IMR-90 (cell line): Measurements from ENCODE around the gene AKT3. TPM values are rescaled to one million over a fixed set of nuclear protein-coding genes. Genes with fewer than 3 reads are reported as not detected.

Source experiments
- ATAC-seq: fragments of 200-7000 bp; cut with Tn5 transposase; 2 replicates; pipeline ENCODE4 v1.9.1; 2020; ENCODE audit warnings: low read depth, mild to moderate bottlenecking, moderate library complexity
- BruUV-seq: library from RNA; stranded (reverse); fragments of 400-500 nt; replicated peaks from 2 replicates; lab custom pipeline; 2021; lab: Mats Ljungman, UMichigan
- CTCF ChIA-PET: fragments of 300-600 bp; formaldehyde crosslinking; extraction: SDS; loops from one replicate; lab custom pipeline; 2021; ENCODE audit warnings: antibody characterized with exemption; lab: Yijun Ruan, JAX
- POLR2A ChIA-PET: fragments of 300-600 bp; sonication (Branson Sonifier 250); formaldehyde crosslinking; loops from one replicate; lab custom pipeline; 2022; ENCODE audit warnings: antibody characterized with exemption; ENCODE audit not compliant: unreplicated experiment; lab: Charles Lee
- DNase-seq: peaks from one replicate; pipeline ENCODE4 v3.0.0; 2013
- H2AFZ ChIP-seq: replicated peaks from 2 replicates; pipeline ENCODE3; 2013; ENCODE audit warnings: low read length, mild to moderate bottlenecking; ENCODE audit not compliant: poor library complexity
- H2AK5ac ChIP-seq: 2 replicates; pipeline ENCODE4 v1.6.1; 2013; ENCODE audit warnings: low read depth, low read length, inconsistent platforms
- H2AK9ac ChIP-seq: replicated peaks from 2 replicates; pipeline ENCODE3; 2013; ENCODE audit warnings: mild to moderate bottlenecking, low read depth, low read length, moderate library complexity; ENCODE audit not compliant: poor library complexity
- H2BK120ac ChIP-seq: 2 replicates; pipeline ENCODE4 v1.6.1; 2013; ENCODE audit warnings: low read depth, low read length, inconsistent platforms
- H2BK15ac ChIP-seq: 3 replicates; pipeline ENCODE4 v1.6.1; 2013; ENCODE audit warnings: low read depth, low read length, inconsistent platforms
- H2BK20ac ChIP-seq: 2 replicates; pipeline ENCODE4 v1.6.1; 2013; ENCODE audit warnings: low read depth, mild to moderate bottlenecking, inconsistent platforms, low read length, moderate library complexity
- H2BK5ac ChIP-seq: 2 replicates; pipeline ENCODE4 v1.6.1; 2013; ENCODE audit warnings: mild to moderate bottlenecking, low read depth, low read length, inconsistent platforms; ENCODE audit not compliant: poor library complexity, severe bottlenecking
- H3K14ac ChIP-seq: replicated peaks from 2 replicates; pipeline ENCODE4 v1.6.1; 2013; ENCODE audit warnings: low read depth, low read length, inconsistent platforms
- H3K18ac ChIP-seq: 2 replicates; pipeline ENCODE4 v1.6.1; 2013; ENCODE audit warnings: low read depth, low read length, control low read depth
- H3K23ac ChIP-seq: 2 replicates; pipeline ENCODE4 v1.6.1; 2013; ENCODE audit warnings: low read depth, low read length, inconsistent platforms
- H3K27ac ChIP-seq: 2 replicates; pipeline ENCODE4 v1.5.1; 2013; ENCODE audit warnings: mild to moderate bottlenecking, control low read depth, low read length; ENCODE audit not compliant: insufficient read depth
- H3K27me3 ChIP-seq: 2 replicates; pipeline ENCODE4 v1.6.1; 2013; ENCODE audit warnings: low read length; ENCODE audit not compliant: control insufficient read depth, insufficient read depth
- H3K36me3 ChIP-seq: 2 replicates; pipeline ENCODE4 v1.6.1; 2013; ENCODE audit warnings: low read length, mixed read lengths; ENCODE audit not compliant: control insufficient read depth, insufficient read depth
- H3K4ac ChIP-seq: 2 replicates; pipeline ENCODE4 v1.6.1; 2013; ENCODE audit warnings: low read depth, low read length, inconsistent platforms
- H3K4me1 ChIP-seq: 2 replicates; pipeline ENCODE4 v1.6.1; 2013; ENCODE audit warnings: low read length, mixed read lengths; ENCODE audit not compliant: control insufficient read depth, insufficient read depth
- H3K4me2 ChIP-seq: 2 replicates; pipeline ENCODE4 v1.6.1; 2013; ENCODE audit warnings: low read depth, mild to moderate bottlenecking, control low read depth, low read length, moderate library complexity
- H3K4me3 ChIP-seq: 2 replicates; pipeline ENCODE4 v1.5.1; 2013; ENCODE audit warnings: low read depth, mild to moderate bottlenecking, control low read depth, low read length, moderate library complexity; ENCODE audit not compliant: insufficient read depth
- H3K56ac ChIP-seq: 2 replicates; pipeline ENCODE4 v1.6.1; 2013; ENCODE audit warnings: low read length, inconsistent platforms; ENCODE audit not compliant: insufficient read depth; ENCODE audit errors: extremely low read depth
- H3K79me1 ChIP-seq, 2 experiments: 2 replicates each; pipeline ENCODE4 v1.6.1; 2013; ENCODE audit warnings: low read length in 2 of 2, inconsistent platforms in 1 of 2, low read depth in 1 of 2
- H3K9ac ChIP-seq: 2 replicates; pipeline ENCODE4 v1.6.1; 2013; ENCODE audit warnings: low read depth, low read length, control low read depth
- H3K9me1 ChIP-seq: 2 replicates; pipeline ENCODE4 v1.6.1; 2013; ENCODE audit warnings: low read length, inconsistent platforms; ENCODE audit not compliant: insufficient read depth
- H3K9me3 ChIP-seq: 2 replicates; pipeline ENCODE4 v1.6.1; 2013; ENCODE audit warnings: low read length; ENCODE audit not compliant: control insufficient read depth, insufficient read depth
- H4K20me1 ChIP-seq: 2 replicates; pipeline ENCODE4 v1.6.1; 2013; ENCODE audit warnings: low read length, inconsistent platforms; ENCODE audit not compliant: insufficient read depth
- H4K5ac ChIP-seq: 2 replicates; pipeline ENCODE4 v1.6.1; 2013; ENCODE audit warnings: mild to moderate bottlenecking, low read depth, low read length, control low read depth
- H4K8ac ChIP-seq, 2 experiments: 2 replicates each; pipeline ENCODE4 v1.6.1; 2013; ENCODE audit warnings: low read depth in 2 of 2, low read length in 2 of 2, control low read depth in 1 of 2, inconsistent platforms in 1 of 2
- H4K91ac ChIP-seq: 2 replicates; pipeline ENCODE4 v1.6.1; 2013; ENCODE audit warnings: low read depth, low read length, inconsistent platforms; ENCODE audit not compliant: insufficient read depth
- BHLHE40 ChIP-seq: fragments of 150-350 bp; IDR thresholded peaks from 2 replicates; pipeline ENCODE4 v1.6.1; 2016; ENCODE audit warnings: mild to moderate bottlenecking, low read depth, low read length
- CEBPB ChIP-seq: IDR thresholded peaks from 2 replicates; pipeline ENCODE4 v1.6.1; 2012; ENCODE audit warnings: low read depth, low read length, improper control_type of control experiment
- CHD1 ChIP-seq: IDR thresholded peaks from 2 replicates; pipeline ENCODE4 v1.6.1; 2012; ENCODE audit warnings: low read depth, low read length, improper control_type of control experiment
- FOS ChIP-seq: fragments of 150-350 bp; IDR thresholded peaks from 2 replicates; pipeline ENCODE4 v1.6.1; 2016; ENCODE audit warnings: low read depth, low read length
- MAFK ChIP-seq: IDR thresholded peaks from 2 replicates; pipeline ENCODE4 v1.6.1; 2012; ENCODE audit warnings: low read depth, low read length, improper control_type of control experiment
- MAZ ChIP-seq: IDR thresholded peaks from 2 replicates; pipeline ENCODE4 v1.6.1; 2012; ENCODE audit warnings: low read depth, mild to moderate bottlenecking, low read length, improper control_type of control experiment, moderate library complexity, borderline replicate concordance
- MXI1 ChIP-seq: IDR thresholded peaks from 2 replicates; pipeline ENCODE4 v1.6.1; 2012; ENCODE audit warnings: low read depth, mild to moderate bottlenecking, low read length, moderate library complexity, borderline replicate concordance
- NFE2L2 ChIP-seq: fragments of 150-350 bp; IDR thresholded peaks from 2 replicates; pipeline ENCODE4 v1.6.1; 2016; ENCODE audit warnings: low read depth, mild to moderate bottlenecking, low read length
- POLR2A ChIP-seq: IDR thresholded peaks from 2 replicates; pipeline ENCODE4 v1.6.1; 2012; ENCODE audit warnings: mild to moderate bottlenecking, low read depth, low read length
- RAD21 ChIP-seq: IDR thresholded peaks from 2 replicates; pipeline ENCODE4 v1.6.1; 2012; ENCODE audit warnings: low read length, improper control_type of control experiment
- RCOR1 ChIP-seq: IDR thresholded peaks from 2 replicates; pipeline ENCODE4 v1.6.1; 2012; ENCODE audit warnings: mild to moderate bottlenecking, low read length, improper control_type of control experiment; ENCODE audit not compliant: insufficient replicate concordance
- SMC3 ChIP-seq: fragments of 150-350 bp; IDR thresholded peaks from 2 replicates; pipeline ENCODE4 v1.6.1; 2016; ENCODE audit warnings: low read depth, mild to moderate bottlenecking, antibody characterized with exemption, low read length, moderate library complexity
- WGBS, 2 experiments: methylation state at CpG; one replicate each; pipeline versions ENCODE4 v1.1.5 to v1.1.7; 2013; ENCODE audit warnings: missing lambda C conversion rate in 2 of 2; ENCODE audit not compliant: insufficient read length in 1 of 2; ENCODE audit errors: extremely low coverage in 2 of 2; 5-methylcytosine and 5-hydroxymethylcytosine counted together
- dilution Hi-C: fragments of 300-500 bp; cut with HindIII; formaldehyde crosslinking; loops from one replicate; pipeline ENCODE4 v1.14.3; 2018; ENCODE audit warnings: low sequenced_read_pairs; ENCODE audit not compliant: unreplicated experiment
- in situ Hi-C: fragments of 300-500 bp; cut with MboI; formaldehyde crosslinking; loops from 3 replicates; pipeline ENCODE4 v1.14.3; 2019; ENCODE audit warnings: low sequenced_read_pairs, inconsistent platforms, mixed read lengths
- intact Hi-C: fragments of 100-400 bp; cut with micrococcal nuclease; formaldehyde crosslinking; loops from 2 replicates; pipeline ENCODE4 v1.10.0; 2022
- polyA plus RNA-seq, 3 experiments: library from polyadenylated mRNA; depleted of rRNA; stranded (reverse); fragments of >200 nt; gene quantifications; 2 replicates each; pipeline ENCODE4 v1.2.3, GENCODE V29; 2012; ENCODE audit warnings: low replicate concordance in 1 of 3
- total RNA-seq: library from RNA; depleted of rRNA; stranded (reverse); fragments of >200 nt; gene quantifications from 2 replicates; pipeline ENCODE4 v1.2.3, GENCODE V29; 2012
- TF ChIP-seq, protein P1 (sequence below): fragments of 150-350 bp; IDR thresholded peaks from 2 replicates; pipeline ENCODE4 v1.6.1; 2016; ENCODE audit warnings: low read depth, mild to moderate bottlenecking, low read length, moderate library complexity, borderline replicate concordance
- TF ChIP-seq, protein P2 (sequence below): conservative IDR thresholded peaks from 2 replicates; pipeline ENCODE4 v1.5.1; 2012; ENCODE audit warnings: mild to moderate bottlenecking, low read depth, low read length, improper control_type of control experiment

The AKT3 gene
- total and polyA plus RNA-seq, 2 of the 4 experiments (the other 2 are of a cell fraction), result 15.2 to 19.4 TPM

DNA sequence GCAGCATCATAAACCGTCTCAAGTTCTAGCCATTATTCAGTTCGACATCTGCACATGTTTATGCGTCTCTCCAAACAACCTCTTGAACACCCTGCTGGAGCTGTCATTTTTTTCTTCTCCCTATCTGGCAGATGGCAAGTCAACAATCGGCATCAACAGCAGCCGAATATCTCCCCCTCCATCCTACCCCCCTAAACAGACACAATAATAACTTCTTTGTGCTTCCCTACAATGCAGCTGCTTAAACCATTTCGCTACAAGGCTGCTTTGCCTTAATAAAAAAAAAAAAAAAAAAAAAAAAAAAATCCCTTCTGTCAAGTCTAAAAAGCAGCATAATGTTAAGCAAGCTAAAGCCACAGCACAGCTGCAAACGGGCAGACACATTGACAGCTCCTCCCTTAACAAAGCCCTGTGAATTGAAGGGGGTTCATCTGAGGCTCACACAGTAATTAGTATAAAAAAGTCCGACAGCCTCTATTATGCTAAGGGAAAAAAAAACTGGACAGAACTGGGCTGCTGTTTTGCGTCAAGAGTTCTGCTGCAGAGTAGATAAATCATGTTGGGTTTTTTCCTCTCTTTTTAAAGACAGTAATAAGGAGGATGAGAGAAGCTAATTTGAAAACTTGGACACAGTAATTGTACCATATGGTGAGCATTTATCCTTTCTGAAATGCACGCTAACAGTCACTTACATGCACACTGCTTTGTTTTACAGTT is 136.4 kb downstream of the AKT3 start:
- BruUV-seq, result no TSS peak
- peak overlapping the region; percentile 16 for H2BK120ac ChIP-seq
- peaks cover 13% of the 10 kb centered on the region for H3K4me1 ChIP-seq
- DNase-seq (peak; percentile 44), ATAC-seq (peak; percentile 52)
- ChIA-PET POLR2A (no interaction called here), CTCF (interaction anchor here (0.6 to 1.5 kb wide), 7 partner anchors 16 to 559 kb away, joined by 3 to 7 read pairs (median 4); no protein-coding TSS in a partner anchor)
- H3K4me3 ChIP-seq, result no peak overlapping the region
- no peaks in the 10 kb centered on the region for H3K36me3 ChIP-seq
- H4K20me1 ChIP-seq, result no peaks in the 10 kb centered on the region
- H4K5ac ChIP-seq, result no peak overlapping the region
- no peak overlapping the region for H2BK15ac ChIP-seq
- H3K9ac ChIP-seq, result peak overlapping the region; percentile 32; the same call in 1 of the 2 replicates
- dilution Hi-C loops (no loop called here), intact Hi-C loops (loop anchor here (2.0 to 10.0 kb wide), 3 partner anchors 29 to 731 kb away; no protein-coding TSS in a partner anchor), in situ Hi-C loops (no loop called here)
- H2BK5ac ChIP-seq, result peak overlapping the region; percentile 2
- peak overlapping the region in 1 of 2 experiments; percentile 22; a peak in 2 of 4 replicates for H4K8ac ChIP-seq
- WGBS, 2 experiments, result 30% methylated on average over 3 of the region's 10 CpGs; no CpG with 5 or more reads in 1 of the 2 experiments
- peaks cover 10 to 42% of the 10 kb centered on the region in 2 experiments for H3K79me1 ChIP-seq
- no peak overlapping the region for H2BK20ac ChIP-seq
- peak overlapping the region; percentile 11 for H3K4me2 ChIP-seq
- H3K18ac ChIP-seq, result no peak overlapping the region
- no peak overlapping the region for H2AK5ac ChIP-seq
- no peak overlapping the region for H2AFZ ChIP-seq
- no peak overlapping the region for H3K23ac ChIP-seq
- peak overlapping the region; percentile 24; the same call in 1 of the 2 replicates for H3K56ac ChIP-seq
- no peak overlapping the region; the same call in 1 of the 2 replicates for H3K27ac ChIP-seq
- H4K91ac ChIP-seq, result peak overlapping the region; percentile 59; the same call in 1 of the 2 replicates
- H3K27me3 ChIP-seq, result no peaks in the 10 kb centered on the region
- H3K4ac ChIP-seq, result peak overlapping the region; percentile 42
- H2AK9ac ChIP-seq, result no peak overlapping the region
- peaks cover 3% of the 10 kb centered on the region; the same call in 1 of the 2 replicates for H3K9me1 ChIP-seq
- no peak overlapping the region; the same call in 1 of the 2 replicates for H3K14ac ChIP-seq
- no peaks in the 10 kb centered on the region for H3K9me3 ChIP-seq
- no peak for TF ChIP-seq NFE2L2
- TF ChIP-seq BHLHE40, result no peak
- no peak for TF ChIP-seq RCOR1
- TF ChIP-seq MAFK, result no peak
- no peak for TF ChIP-seq FOS
- TF ChIP-seq CEBPB, result no peak
- TF ChIP-seq, protein P1, sequence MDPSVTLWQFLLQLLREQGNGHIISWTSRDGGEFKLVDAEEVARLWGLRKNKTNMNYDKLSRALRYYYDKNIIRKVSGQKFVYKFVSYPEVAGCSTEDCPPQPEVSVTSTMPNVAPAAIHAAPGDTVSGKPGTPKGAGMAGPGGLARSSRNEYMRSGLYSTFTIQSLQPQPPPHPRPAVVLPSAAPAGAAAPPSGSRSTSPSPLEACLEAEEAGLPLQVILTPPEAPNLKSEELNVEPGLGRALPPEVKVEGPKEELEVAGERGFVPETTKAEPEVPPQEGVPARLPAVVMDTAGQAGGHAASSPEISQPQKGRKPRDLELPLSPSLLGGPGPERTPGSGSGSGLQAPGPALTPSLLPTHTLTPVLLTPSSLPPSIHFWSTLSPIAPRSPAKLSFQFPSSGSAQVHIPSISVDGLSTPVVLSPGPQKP, result no peak
- TF ChIP-seq POLR2A, result no peak
- TF ChIP-seq SMC3, result no peak
- TF ChIP-seq MXI1, result no peak
- TF ChIP-seq MAZ, result no peak
- TF ChIP-seq CHD1, result no peak
- no peak for TF ChIP-seq RAD21
- TF ChIP-seq, protein P2, sequence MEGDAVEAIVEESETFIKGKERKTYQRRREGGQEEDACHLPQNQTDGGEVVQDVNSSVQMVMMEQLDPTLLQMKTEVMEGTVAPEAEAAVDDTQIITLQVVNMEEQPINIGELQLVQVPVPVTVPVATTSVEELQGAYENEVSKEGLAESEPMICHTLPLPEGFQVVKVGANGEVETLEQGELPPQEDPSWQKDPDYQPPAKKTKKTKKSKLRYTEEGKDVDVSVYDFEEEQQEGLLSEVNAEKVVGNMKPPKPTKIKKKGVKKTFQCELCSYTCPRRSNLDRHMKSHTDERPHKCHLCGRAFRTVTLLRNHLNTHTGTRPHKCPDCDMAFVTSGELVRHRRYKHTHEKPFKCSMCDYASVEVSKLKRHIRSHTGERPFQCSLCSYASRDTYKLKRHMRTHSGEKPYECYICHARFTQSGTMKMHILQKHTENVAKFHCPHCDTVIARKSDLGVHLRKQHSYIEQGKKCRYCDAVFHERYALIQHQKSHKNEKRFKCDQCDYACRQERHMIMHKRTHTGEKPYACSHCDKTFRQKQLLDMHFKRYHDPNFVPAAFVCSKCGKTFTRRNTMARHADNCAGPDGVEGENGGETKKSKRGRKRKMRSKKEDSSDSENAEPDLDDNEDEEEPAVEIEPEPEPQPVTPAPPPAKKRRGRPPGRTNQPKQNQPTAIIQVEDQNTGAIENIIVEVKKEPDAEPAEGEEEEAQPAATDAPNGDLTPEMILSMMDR, result no peak
